Keratinocyte (primary cell): ENCODE measurements around the gene RPL28. TPM values are rescaled to one million over a fixed set of nuclear protein-coding genes. Genes with fewer than 3 reads are reported as not detected.

Source experiments
- DNase-seq: peaks from one replicate; pipeline ENCODE4 v3.0.0-alpha.2; 2011; ENCODE audit warnings: low read depth, missing footprints, low spot score
- FAIRE-seq: peaks from 2 replicates; lab custom pipeline; 2011; peaks lifted over from hg19 to GRCh38; lab: Jason Lieb, UNC
- H2AFZ ChIP-seq: 2 replicates; pipeline ENCODE4 v1.6.0; 2012; ENCODE audit warnings: low read length, control low read depth, inconsistent platforms; ENCODE audit not compliant: control insufficient read depth
- H3K27ac ChIP-seq: 2 replicates; pipeline ENCODE4 v1.5.1; 2011; ENCODE audit warnings: low read length; ENCODE audit not compliant: control insufficient read depth, insufficient read depth
- H3K27me3 ChIP-seq: 3 replicates; pipeline ENCODE4 v1.6.0; 2011; ENCODE audit warnings: low read length; ENCODE audit not compliant: control insufficient read depth, insufficient read depth; ENCODE audit errors: extremely low read depth
- H3K36me3 ChIP-seq, 2 experiments: 2 replicates in 1 of 2; 3 replicates in 1 of 2; pipeline ENCODE4 v1.5.1; 2011; ENCODE audit warnings: low read length in 2 of 2, mild to moderate bottlenecking in 1 of 2; ENCODE audit not compliant: control insufficient read depth in 2 of 2, insufficient read depth in 2 of 2; ENCODE audit errors: extremely low read depth in 1 of 2
- H3K4me1 ChIP-seq: 3 replicates; pipeline ENCODE4 v1.5.1; 2011; ENCODE audit warnings: low read length; ENCODE audit not compliant: control insufficient read depth, insufficient read depth; ENCODE audit errors: extremely low read depth
- H3K4me2 ChIP-seq: 3 replicates; pipeline ENCODE4 v1.6.0; 2011; ENCODE audit warnings: low read depth, low read length; ENCODE audit not compliant: control insufficient read depth, insufficient read depth; ENCODE audit errors: extremely low read depth
- H3K4me3 ChIP-seq, 3 experiments: fragments of 200-600 bp in 1 of 3; sonication (generic) in 1 of 3; 2 replicates in 2 of 3; 3 replicates in 1 of 3; pipeline ENCODE4 v1.5.1; 2011 to 2016; ENCODE audit warnings: low read length in 3 of 3, mild to moderate bottlenecking in 3 of 3, control low read depth in 2 of 3, inconsistent platforms in 1 of 3, low read depth in 1 of 3, mixed read lengths in 1 of 3, mixed run types in 1 of 3, moderate library complexity in 1 of 3; ENCODE audit not compliant: control insufficient read depth in 2 of 3, insufficient read depth in 2 of 3; ENCODE audit errors: extremely low read depth in 1 of 3
- H3K79me2 ChIP-seq: 2 replicates; pipeline ENCODE4 v1.6.0; 2012; ENCODE audit warnings: low read length; ENCODE audit not compliant: control insufficient read depth, insufficient read depth
- H3K9ac ChIP-seq: 3 replicates; pipeline ENCODE4 v1.6.0; 2011; ENCODE audit warnings: low read length; ENCODE audit not compliant: control insufficient read depth, insufficient read depth; ENCODE audit errors: extremely low read depth
- H3K9me1 ChIP-seq: 3 replicates; pipeline ENCODE4 v1.6.0; 2011; ENCODE audit warnings: low read length; ENCODE audit not compliant: control insufficient read depth, insufficient read depth; ENCODE audit errors: extremely low read depth
- H3K9me3 ChIP-seq: 2 replicates; pipeline ENCODE4 v1.5.1; 2012; ENCODE audit warnings: low read depth, low read length; ENCODE audit not compliant: control insufficient read depth
- H4K20me1 ChIP-seq: 3 replicates; pipeline ENCODE4 v1.6.0; 2011; ENCODE audit warnings: low read length; ENCODE audit not compliant: control insufficient read depth, insufficient read depth; ENCODE audit errors: extremely low read depth
- CTCF ChIP-seq, 3 experiments: IDR thresholded peaks in 1 of 3; conservative IDR thresholded peaks in 1 of 3; optimal IDR thresholded peaks in 1 of 3; 2 replicates in 2 of 3; 3 replicates in 1 of 3; pipeline versions ENCODE3 to v1.5.1; 2011; ENCODE audit warnings: low read length in 3 of 3, mild to moderate bottlenecking in 3 of 3, moderate library complexity in 2 of 3, control low read depth in 1 of 3, inconsistent platforms in 1 of 3; ENCODE audit not compliant: insufficient read depth in 2 of 3; ENCODE audit errors: extremely low read depth in 1 of 3
- EZH2 ChIP-seq: IDR thresholded peaks from one replicate; pipeline ENCODE4 v1.6.1; 2012; ENCODE audit warnings: inconsistent platforms, mild to moderate bottlenecking, low read length, moderate library complexity
- dilution Hi-C: fragments of 300-500 bp; cut with MboI; formaldehyde crosslinking; loops from one replicate; pipeline ENCODE4 v1.7.0; 2020; ENCODE audit warnings: low sequenced_read_pairs; ENCODE audit not compliant: extremely low pct_ligation_motif_present
- polyA plus RNA-seq, 5 experiments: library from polyadenylated mRNA; depleted of rRNA in 3 of 5; stranded (reverse) in 3 of 5; stranded (forward) in 1 of 5; unstranded in 1 of 5; fragments of >200 nt; gene quantifications; 1 replicate in 1 of 5; 2 replicates in 3 of 5; 3 replicates in 1 of 5; pipeline versions ENCODE4 v1.2.1 to v1.2.3, GENCODE V29; 2011 to 2012; ENCODE audit warnings: missing spikeins in 2 of 5, low read depth in 1 of 5, low replicate concordance in 1 of 5

The RPL28 gene
- polyA plus RNA-seq, 1 donor (not counting 4 experiments of a cell fraction or from before 2014, with no cell fraction given) = 282 TPM

GRCh38 chr19:55383279-55384130 lies 2.2 kb upstream of the RPL28 start:
- peaks cover 33% of the 10 kb centered on the region for H3K79me2 ChIP-seq
- peak overlapping the region; percentile 87 for H2AFZ ChIP-seq
- H3K4me1 ChIP-seq = peaks cover 24% of the 10 kb centered on the region
- H3K27ac ChIP-seq = peak overlapping the region; percentile 19
- H3K9ac ChIP-seq = peak overlapping the region; percentile 92
- H3K9me1 ChIP-seq = peaks cover 10% of the 10 kb centered on the region
- peaks cover 23% of the 10 kb centered on the region for H4K20me1 ChIP-seq
- no peaks in the 10 kb centered on the region for H3K9me3 ChIP-seq
- H3K27me3 ChIP-seq = no peaks in the 10 kb centered on the region
- dilution Hi-C loops = no loop called here
- DNase-seq (no peak), FAIRE-seq (no peak)
- H3K4me2 ChIP-seq = peak overlapping the region; percentile 93
- H3K36me3 ChIP-seq = peaks cover 14 to 27% of the 10 kb centered on the region in 2 experiments
- H3K4me3 ChIP-seq = peak overlapping the region; percentile 33 to 64 (median 56)
- peak in 1 of 3 experiments; percentile 49 for TF ChIP-seq CTCF (optimal IDR thresholded peaks at IDR 0.05 in 1 of 3, IDR thresholded peaks at IDR 0.05 in 1 of 3, conservative IDR thresholded peaks at IDR 0.05 in 1 of 3; ENCODE audit: extremely low read depth in 1 of 3, insufficient read depth in 2 of 3, low read length in 3 of 3)
- TF ChIP-seq EZH2 = no peak

- Histone ChIP-seq H3K4me2 (peak within 1 kb of the TSS; percentile 93), H3K36me3 (peaks cover 21 to 34% of the 10 kb centered on the region in 2 experiments), H3K79me2 (peaks cover 41% of the 10 kb centered on the region), H3K27me3 (no peaks in the 10 kb centered on the region), H3K9me3 (no peaks in the 10 kb centered on the region), H2AFZ (peak within 1 kb of the TSS; percentile 87), H3K4me1 (peaks cover 25% of the 10 kb centered on the region), H4K20me1 (peaks cover 31% of the 10 kb centered on the region), H3K9ac (peak within 1 kb of the TSS; percentile 92), H3K9me1 (peaks cover 12% of the 10 kb centered on the region), H3K27ac (peak within 1 kb of the TSS; percentile 95), H3K4me3 (peak within 1 kb of the TSS; percentile 76 to 97 (median 77))
- no peak for TF ChIP-seq CTCF (optimal IDR thresholded peaks at IDR 0.05 in 1 of 3, IDR thresholded peaks at IDR 0.05 in 1 of 3, conservative IDR thresholded peaks at IDR 0.05 in 1 of 3; ENCODE audit: extremely low read depth in 1 of 3, insufficient read depth in 2 of 3, low read length in 3 of 3)
- TF ChIP-seq EZH2 = no peak
- FAIRE-seq = no peak
- dilution Hi-C loops = no loop called here
- no peak for DNase-seq
Observed at GRCh38 chr19:55384131-55384919, 1.4 kb upstream of the RPL28 start, which contains the start of gene TMEM238. TMEM238 (minus strand) TSS chr19:55384292; CDS start chr19:55384259, 33 bp downstream.
